ENCODE results near the gene TRAPPC3.

Gene TRAPPC3

DNA sequence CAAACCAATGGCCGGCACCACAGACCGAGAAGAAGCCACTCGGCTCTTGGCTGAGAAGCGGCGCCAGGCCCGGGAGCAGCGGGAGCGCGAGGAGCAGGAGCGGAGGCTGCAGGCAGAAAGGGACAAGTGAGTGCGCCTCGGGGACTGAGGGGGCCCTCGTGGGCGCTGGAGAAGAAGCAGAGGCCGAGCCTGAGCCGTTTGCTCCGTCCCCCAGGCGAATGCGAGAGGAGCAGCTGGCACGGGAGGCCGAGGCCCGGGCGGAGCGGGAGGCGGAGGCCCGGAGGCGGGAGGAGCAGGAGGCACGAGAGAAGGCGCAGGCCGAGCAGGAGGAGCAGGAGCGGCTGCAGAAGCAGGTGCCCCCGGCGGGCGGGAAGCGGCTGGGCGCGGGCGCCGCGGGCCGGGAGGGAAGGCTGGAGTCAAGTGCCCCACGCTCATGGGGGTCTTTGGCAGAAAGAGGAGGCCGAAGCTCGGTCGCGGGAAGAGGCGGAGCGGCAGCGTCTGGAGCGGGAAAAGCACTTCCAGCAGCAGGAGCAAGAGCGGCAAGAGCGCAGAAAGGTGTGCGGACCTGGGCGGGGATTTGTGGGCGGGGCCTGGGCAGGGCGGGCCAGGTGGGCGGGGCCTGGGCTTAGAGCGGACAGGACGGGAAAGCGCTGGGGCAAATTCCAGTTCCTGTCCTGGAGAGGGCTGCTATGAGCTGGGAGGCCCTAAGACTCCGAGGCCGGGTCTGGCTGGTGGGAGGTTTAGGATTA is 29.4 kb upstream of the TRAPPC3 start:
- TF ChIP-seq, protein P1, sequence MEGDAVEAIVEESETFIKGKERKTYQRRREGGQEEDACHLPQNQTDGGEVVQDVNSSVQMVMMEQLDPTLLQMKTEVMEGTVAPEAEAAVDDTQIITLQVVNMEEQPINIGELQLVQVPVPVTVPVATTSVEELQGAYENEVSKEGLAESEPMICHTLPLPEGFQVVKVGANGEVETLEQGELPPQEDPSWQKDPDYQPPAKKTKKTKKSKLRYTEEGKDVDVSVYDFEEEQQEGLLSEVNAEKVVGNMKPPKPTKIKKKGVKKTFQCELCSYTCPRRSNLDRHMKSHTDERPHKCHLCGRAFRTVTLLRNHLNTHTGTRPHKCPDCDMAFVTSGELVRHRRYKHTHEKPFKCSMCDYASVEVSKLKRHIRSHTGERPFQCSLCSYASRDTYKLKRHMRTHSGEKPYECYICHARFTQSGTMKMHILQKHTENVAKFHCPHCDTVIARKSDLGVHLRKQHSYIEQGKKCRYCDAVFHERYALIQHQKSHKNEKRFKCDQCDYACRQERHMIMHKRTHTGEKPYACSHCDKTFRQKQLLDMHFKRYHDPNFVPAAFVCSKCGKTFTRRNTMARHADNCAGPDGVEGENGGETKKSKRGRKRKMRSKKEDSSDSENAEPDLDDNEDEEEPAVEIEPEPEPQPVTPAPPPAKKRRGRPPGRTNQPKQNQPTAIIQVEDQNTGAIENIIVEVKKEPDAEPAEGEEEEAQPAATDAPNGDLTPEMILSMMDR (IDR thresholded peaks at IDR 0.05; ENCODE audit: control insufficient read depth, extremely low read depth, insufficient read depth): no peak
- H3K4me3 ChIP-seq (ENCODE audit: low read depth, low read length): no peak overlapping the region
- DNase-seq (ENCODE audit: low read depth): no peak

DNA sequence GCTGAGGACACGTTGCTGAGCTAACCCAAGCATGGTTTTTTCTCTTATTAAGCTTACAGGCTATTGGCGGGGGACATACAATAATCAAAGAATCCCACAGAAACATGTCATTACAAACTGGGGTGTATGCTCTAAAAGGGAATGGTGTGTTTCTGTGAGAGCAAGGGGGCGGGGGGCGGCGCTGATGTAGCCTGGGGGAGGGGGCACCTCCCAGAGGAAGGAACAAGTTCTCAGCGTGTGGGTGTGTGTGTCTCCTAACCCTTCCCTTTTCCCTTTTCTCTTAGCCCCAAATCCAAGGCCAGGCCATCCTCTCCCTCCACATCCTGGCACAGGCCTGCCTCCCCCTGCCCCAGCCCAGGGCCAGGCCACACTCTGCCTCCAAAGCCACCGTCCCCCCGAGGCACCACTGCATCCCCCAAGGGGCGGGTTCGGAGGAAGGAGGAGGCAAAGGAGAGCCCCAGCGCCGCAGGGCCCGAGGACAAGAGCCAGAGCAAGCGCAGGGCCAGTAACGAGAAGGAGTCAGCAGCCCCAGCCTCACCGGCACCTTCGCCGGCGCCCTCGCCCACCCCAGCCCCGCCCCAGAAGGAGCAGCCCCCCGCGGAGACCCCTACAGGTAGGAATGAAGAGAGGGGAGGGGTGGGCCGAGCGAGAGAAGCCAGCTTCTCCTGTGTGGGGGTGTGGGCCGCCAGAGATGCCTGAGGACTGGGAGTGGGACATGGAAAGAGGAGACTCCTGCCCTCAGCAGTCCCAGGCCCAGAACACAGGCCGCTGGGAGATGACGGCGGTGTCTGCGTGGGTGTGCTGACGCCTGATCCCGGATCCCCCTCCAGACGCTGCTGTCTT is 28.5 kb upstream of the TRAPPC3 start:
- DNase-seq (ENCODE audit: low read depth): no peak
- TF ChIP-seq, protein P1 (IDR thresholded peaks at IDR 0.05; ENCODE audit: control insufficient read depth, extremely low read depth, insufficient read depth): no peak
- H3K4me3 ChIP-seq (ENCODE audit: low read depth, low read length): no peak overlapping the region

DNA sequence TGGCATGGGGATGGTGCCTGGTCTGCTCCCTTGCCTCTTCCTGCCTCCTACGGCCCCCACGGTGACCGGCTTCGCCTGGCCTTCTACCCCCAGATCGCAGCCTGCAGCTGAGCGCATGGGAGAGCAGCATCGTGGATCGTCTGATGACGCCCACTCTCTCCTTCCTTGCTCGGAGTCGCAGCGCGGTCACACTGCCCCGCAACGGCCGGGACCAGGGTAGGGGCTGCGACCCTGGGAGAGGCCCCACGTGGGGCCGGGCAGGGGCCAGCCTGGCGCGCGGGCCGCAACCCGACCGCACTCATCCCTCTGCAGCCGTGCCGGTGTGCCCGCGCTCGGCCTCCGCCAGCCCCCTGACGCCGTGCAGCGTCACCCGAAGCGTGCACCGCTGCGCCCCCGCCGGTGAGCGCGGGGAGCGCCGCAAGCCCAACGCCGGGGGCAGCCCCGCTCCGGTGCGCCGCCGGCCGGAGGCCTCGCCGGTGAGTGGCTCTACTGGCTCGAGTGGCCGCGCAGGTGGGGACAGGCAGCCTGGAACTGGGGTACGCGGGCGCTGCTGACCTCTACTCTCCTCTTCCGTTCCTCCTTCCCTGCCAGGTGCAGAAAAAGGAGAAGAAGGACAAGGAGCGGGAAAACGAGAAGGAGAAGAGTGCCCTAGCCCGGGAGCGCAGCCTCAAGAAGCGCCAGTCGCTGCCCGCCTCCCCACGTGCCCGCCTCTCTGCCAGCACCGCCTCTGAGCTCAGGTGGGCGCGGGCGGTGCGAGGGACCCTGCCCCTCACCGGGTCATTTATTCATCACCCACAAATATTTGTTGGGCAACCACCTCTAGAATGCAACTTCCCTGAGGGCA is 27.0 kb upstream of the TRAPPC3 start:
- TF ChIP-seq, protein P1 (IDR thresholded peaks at IDR 0.05; ENCODE audit: control insufficient read depth, extremely low read depth, insufficient read depth): no peak
- H3K4me3 ChIP-seq (ENCODE audit: low read depth, low read length): no peak overlapping the region

DNA sequence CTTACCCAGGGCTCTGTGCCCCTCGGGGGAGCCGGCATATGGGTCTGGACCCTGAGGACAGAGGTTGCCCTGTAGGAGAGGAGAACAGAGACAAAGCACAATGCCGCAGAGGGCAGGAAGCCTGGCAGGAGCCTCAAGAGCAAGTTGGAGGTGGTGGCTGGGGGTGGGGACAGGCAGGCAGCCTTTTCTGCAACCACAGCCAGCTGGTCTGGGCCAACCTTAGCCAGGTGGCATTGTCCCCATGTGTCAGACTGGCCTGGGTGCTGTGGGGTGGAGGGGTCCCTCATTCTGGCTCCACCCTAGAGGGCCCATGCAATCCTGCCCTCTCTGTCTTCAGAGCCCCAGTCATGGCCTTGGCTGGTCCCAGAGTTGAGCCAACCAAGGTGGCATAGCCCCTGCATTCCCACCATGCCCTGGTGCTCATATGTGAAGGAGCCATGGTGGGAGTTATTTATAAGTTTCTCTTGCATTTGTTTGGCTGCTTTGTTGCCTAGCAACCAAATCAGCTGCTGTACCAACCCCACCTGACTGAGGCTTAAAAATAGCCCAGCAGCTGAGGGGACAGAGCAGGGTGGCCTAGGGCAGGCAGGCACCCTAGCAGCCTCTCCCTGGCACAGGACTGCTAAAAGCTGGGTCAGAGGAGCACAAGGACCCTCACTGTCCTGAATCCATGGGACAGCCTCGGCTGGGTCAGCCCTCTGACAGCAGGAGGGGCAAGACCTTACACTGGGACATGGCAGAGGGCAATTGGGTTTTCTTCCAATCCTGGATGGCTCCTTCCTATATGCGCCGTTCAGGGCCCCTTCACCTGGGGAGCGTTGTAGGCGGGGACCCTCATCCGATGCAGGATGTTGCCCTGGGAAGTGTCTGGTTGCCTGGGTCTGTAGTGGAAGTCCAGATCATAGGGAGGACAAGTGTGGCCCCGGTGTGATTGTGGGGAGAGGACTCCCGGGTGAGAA is 26.1 kb upstream of the TRAPPC3 start:
- TF ChIP-seq, protein P1 (IDR thresholded peaks at IDR 0.05; ENCODE audit: control insufficient read depth, extremely low read depth, insufficient read depth): no peak
- no peak overlapping the region for H3K4me3 ChIP-seq (ENCODE audit: low read depth, low read length)
- no peak for DNase-seq (ENCODE audit: low read depth)

More for the DNA sequence above, 27.0 kb upstream of the TRAPPC3 start:
- DNase-seq (ENCODE audit: low read depth): no peak

DNA sequence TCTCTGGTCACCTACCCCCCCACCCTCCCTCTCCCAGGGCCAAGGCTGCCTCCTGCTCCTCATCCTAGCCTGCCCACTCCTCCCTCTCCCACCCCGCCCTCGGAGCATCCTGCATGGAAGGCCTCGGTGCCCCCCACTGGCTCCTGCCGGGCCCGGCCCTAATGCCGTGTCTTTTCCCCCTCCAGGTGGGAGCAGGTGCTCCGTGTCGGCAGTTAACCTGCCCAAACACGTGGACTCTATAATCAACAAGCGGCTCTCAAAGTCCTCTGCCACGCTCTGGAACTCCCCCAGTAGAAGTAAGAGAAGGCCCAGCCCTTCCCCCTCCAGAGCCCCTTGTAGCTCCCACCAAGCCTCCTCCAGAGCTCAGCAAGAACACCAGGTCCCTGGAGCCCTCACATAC is 25.4 kb upstream of the TRAPPC3 start:
- H3K4me3 ChIP-seq (ENCODE audit: low read depth, low read length): no peak overlapping the region
- DNase-seq (ENCODE audit: low read depth): no peak
- TF ChIP-seq, protein P1 (IDR thresholded peaks at IDR 0.05; ENCODE audit: control insufficient read depth, extremely low read depth, insufficient read depth): no peak

DNA sequence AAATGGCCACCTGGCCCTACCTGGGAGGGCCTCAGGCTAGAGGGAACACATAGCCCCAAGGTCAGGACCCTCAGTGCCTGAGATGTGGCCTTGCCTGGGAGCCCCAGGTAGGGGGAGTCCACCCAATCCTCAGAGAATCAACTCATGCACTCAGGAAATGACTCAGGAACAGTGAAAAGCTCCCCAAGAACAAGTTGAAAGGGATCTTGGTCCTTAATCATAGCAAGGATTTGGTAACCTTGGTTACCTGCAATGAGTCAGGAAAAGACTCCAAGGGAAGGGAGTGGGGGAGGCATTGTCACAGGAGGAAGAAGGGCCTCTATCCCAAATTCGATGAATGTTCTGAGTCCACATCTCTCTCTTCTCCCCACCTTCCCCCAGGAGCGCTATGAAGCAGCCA is 23.7 kb upstream of the TRAPPC3 start:
- no peak overlapping the region for H3K4me3 ChIP-seq (ENCODE audit: low read depth, low read length)
- TF ChIP-seq, protein P1 (IDR thresholded peaks at IDR 0.05; ENCODE audit: control insufficient read depth, extremely low read depth, insufficient read depth): no peak
- no peak for DNase-seq (ENCODE audit: low read depth)
